Parietal lobe (tissue), 2 donors: Measurements from ENCODE around the gene NQO2. TPM values are rescaled to one million over a fixed set of nuclear protein-coding genes. Genes with fewer than 3 reads are reported as not detected.

Experiments
- small RNA-seq: library from RNA; depleted of rRNA; stranded (forward); fragments of <200 nt; gene quantifications from one replicate; pipeline ENCODE3, GENCODE V24; 2014; ENCODE audit warnings: low replicate concordance
- total RNA-seq: library from RNA; depleted of rRNA; stranded (reverse); fragments of >200 nt; gene quantifications from one replicate; pipeline ENCODE4 v1.2.3, GENCODE V29; 2014

The NQO2 gene, protein sequence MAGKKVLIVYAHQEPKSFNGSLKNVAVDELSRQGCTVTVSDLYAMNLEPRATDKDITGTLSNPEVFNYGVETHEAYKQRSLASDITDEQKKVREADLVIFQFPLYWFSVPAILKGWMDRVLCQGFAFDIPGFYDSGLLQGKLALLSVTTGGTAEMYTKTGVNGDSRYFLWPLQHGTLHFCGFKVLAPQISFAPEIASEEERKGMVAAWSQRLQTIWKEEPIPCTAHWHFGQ
- total RNA-seq = 12.5 TPM

GRCh38 chr6:2999618-3000557 is at the start of gene NQO2:
TSS of gene NQO2 (plus strand) at chr6:2999894. CDS start at chr6:3006553, 6,659 bp downstream.

GRCh38 chr6:2971420-2972218 is 28.1 kb upstream of the NQO2 start, which contains the start of gene SERPINB6:
TSS of gene SERPINB6 (minus strand) at chr6:2971567. CDS start at chr6:2959332, 12,235 bp downstream.

DNA sequence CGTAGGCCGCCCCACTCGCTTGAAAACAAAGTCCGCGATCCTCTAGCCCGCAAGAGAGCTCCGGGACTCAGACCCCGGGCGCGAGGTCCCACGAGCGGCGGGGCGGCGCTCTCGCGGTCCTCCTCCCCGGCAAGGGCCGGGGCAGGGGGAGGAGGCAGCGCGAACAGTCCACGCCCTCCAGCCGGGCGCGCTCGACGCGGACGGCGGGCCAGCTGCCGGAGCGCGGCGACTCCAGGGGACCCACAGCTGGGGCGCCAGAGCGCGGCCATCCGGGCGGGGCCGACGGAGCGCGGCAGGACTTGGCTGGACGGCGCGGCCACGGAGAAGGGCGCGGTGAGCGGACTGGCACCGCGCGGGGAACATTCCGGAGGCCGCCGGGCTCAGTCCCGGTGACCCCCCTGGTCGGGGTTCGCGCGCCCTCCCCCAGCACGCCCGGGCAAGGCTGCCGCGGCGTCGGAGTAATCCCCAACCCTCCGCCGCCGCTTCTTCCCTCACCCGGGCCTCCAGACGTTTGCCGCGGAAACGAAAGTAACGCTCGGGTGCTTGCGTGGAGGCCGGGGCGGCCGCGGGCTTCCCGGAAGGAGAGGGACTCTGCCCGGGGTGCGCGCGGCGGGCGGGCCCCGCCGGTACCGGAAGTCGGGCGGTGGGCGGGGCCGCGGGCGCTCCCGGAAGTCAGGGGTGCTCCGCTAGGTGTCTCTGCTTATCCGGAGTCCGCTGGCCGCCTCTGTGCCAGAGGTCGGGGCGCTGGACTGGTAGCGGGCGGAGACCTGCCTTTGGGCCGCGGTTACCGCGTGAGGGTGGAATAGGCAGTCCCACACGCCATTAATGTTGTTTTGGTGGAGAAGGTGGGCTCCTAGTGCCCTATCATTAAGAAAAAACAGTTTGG is 68.9 kb downstream of the NQO2 start, which contains the start of gene RIPK1:
Gene RIPK1 (plus strand): TSS at position 166 of the 886 bp plus-strand sequence. CDS start 8,330 bp downstream, outside the sequence.

Small RNA genes within 50 kb of the gene (small RNA-seq; reads per million reads assigned to genes)
- gene AL133351.4 = not detected

Other genes with a start within 250 kb of the NQO2 start
- under 0.01 TPM for gene MYLK4, start 249.0 kb upstream of the NQO2 start, total RNA-seq
- 42.6 TPM for gene WRNIP1, start 234.5 kb upstream of the NQO2 start, total RNA-seq
- 3.8 TPM for gene SERPINB1, start 158.0 kb upstream of the NQO2 start, total RNA-seq
- gene SERPINB9, start 96.6 kb upstream of the NQO2 start, total RNA-seq = 3.4 TPM
- gene SERPINB6, start 28.3 kb upstream of the NQO2 start, total RNA-seq = 16.9 TPM
- 7.8 TPM for gene RIPK1, start 68.6 kb downstream of the NQO2 start, total RNA-seq
- gene BPHL, start 118.8 kb downstream of the NQO2 start, total RNA-seq = 32.9 TPM
- gene TUBB2A, start 157.7 kb downstream of the NQO2 start, total RNA-seq = 1,279 TPM
- 3,227 TPM for gene TUBB2B, start 227.8 kb downstream of the NQO2 start, total RNA-seq